HepG2 (cell line): ENCODE results near the gene APBB2. TPM values are rescaled to one million over a fixed set of nuclear protein-coding genes. Genes with fewer than 3 reads are reported as not detected.

Experiments used
- ETV5 ChIP-seq: IDR thresholded peaks from 2 replicates; pipeline ENCODE4 v1.6.1; 2018; ENCODE audit warnings: missing biosample characterization, missing genetic modification reagents, inconsistent platforms, borderline replicate concordance
- HDAC1 ChIP-seq: sonication (generic); formaldehyde crosslinking; IDR thresholded peaks from 2 replicates; pipeline ENCODE4 v1.5.1; 2020; ENCODE audit warnings: mild to moderate bottlenecking, missing genetic modification reagents
- IKZF1 ChIP-seq: fragments of 450-650 bp; IDR thresholded peaks from 2 replicates; pipeline ENCODE4 v1.7.1; 2016
- IKZF4 ChIP-seq: sonication (generic); formaldehyde crosslinking; IDR thresholded peaks from 2 replicates; pipeline ENCODE4 v1.5.1; 2020; ENCODE audit warnings: borderline replicate concordance, mild to moderate bottlenecking, low read depth, missing genetic modification reagents; ENCODE audit errors: not compliant biosample characterization
- KLF15 ChIP-seq: sonication (generic); formaldehyde crosslinking; IDR thresholded peaks from 2 replicates; pipeline ENCODE4 v1.8.1; 2023; ENCODE audit warnings: borderline replicate concordance, mild to moderate bottlenecking, inconsistent platforms, missing genetic modification reagents, mixed read lengths
- KLF16 ChIP-seq, 2 experiments: sonication (generic) in 1 of 2; formaldehyde crosslinking in 1 of 2; IDR thresholded peaks; 2 replicates each; pipeline versions ENCODE4 v1.6.1 to v1.8.0; 2016 to 2023; ENCODE audit warnings: missing genetic modification reagents in 2 of 2, missing compliant biosample characterization in 1 of 2
- SCMH1 ChIP-seq: sonication (generic); formaldehyde crosslinking; IDR thresholded peaks from 2 replicates; pipeline ENCODE4 v1.9.0; 2021; ENCODE audit warnings: missing genetic modification reagents, mild to moderate bottlenecking, borderline replicate concordance
- SNAPC2 ChIP-seq: sonication (generic); formaldehyde crosslinking; IDR thresholded peaks from 2 replicates; pipeline ENCODE4 v1.8.1; 2022; ENCODE audit warnings: mild to moderate bottlenecking, missing genetic modification reagents
- ZNF124 ChIP-seq: sonication (generic); formaldehyde crosslinking; IDR thresholded peaks from 2 replicates; pipeline ENCODE4 v1.4.0; 2020; ENCODE audit warnings: missing genetic modification reagents
- ZNF383 ChIP-seq: sonication (generic); formaldehyde crosslinking; IDR thresholded peaks from 2 replicates; pipeline ENCODE4 v1.4.0; 2020; ENCODE audit warnings: missing genetic modification reagents, mild to moderate bottlenecking, borderline replicate concordance
- ZNF510 ChIP-seq: sonication (generic); formaldehyde crosslinking; IDR thresholded peaks from 2 replicates; pipeline ENCODE4 v1.4.0; 2020; ENCODE audit warnings: low read depth, mild to moderate bottlenecking, missing genetic modification reagents
- ZNF616 ChIP-seq: sonication (generic); formaldehyde crosslinking; IDR thresholded peaks from 2 replicates; pipeline ENCODE4 v1.5.0; 2020; ENCODE audit warnings: low read depth, mild to moderate bottlenecking, missing genetic modification reagents
- ZNF749 ChIP-seq: sonication (generic); formaldehyde crosslinking; IDR thresholded peaks from 2 replicates; pipeline ENCODE4 v1.8.0; 2022; ENCODE audit warnings: mild to moderate bottlenecking, missing genetic modification reagents, moderate library complexity, borderline replicate concordance
- ZNF788 ChIP-seq: sonication (generic); formaldehyde crosslinking; IDR thresholded peaks from 2 replicates; pipeline ENCODE4 v1.5.0; 2020; ENCODE audit warnings: mild to moderate bottlenecking, missing genetic modification reagents, borderline replicate concordance
- polyA plus RNA-seq, 8 experiments: library from polyadenylated mRNA; depleted of rRNA in 3 of 8; stranded (reverse) in 7 of 8; unstranded in 1 of 8; fragments of >200 nt; fragmentation: Illumina TruSeq in 4 of 8; extraction: Trizol in 4 of 8; gene quantifications; 2 replicates each; pipeline versions ENCODE4 v1.2.1 to v1.2.3, GENCODE V29; 2011 to 2016; ENCODE audit warnings: low read depth in 4 of 8, missing spikeins in 1 of 8, mixed read lengths in 1 of 8; ENCODE audit not compliant: insufficient read depth in 1 of 8
- total RNA-seq, 5 experiments: library from RNA; depleted of rRNA; stranded (reverse); fragments of >200 nt; fragmentation: Illumina TruSeq; extraction: Trizol; gene quantifications; 2 replicates each; pipeline ENCODE4 v1.2.3, GENCODE V29; 2016; ENCODE audit warnings: low read depth in 1 of 5
- TF ChIP-seq, protein P1 (sequence below): sonication (generic); formaldehyde crosslinking; IDR thresholded peaks from 2 replicates; pipeline ENCODE4 v1.4.0; 2020; ENCODE audit warnings: missing genetic modification reagents, borderline replicate concordance
- TF ChIP-seq, protein P2 (sequence below), 2 experiments: sonication (generic) in 1 of 2; formaldehyde crosslinking in 1 of 2; IDR thresholded peaks; 2 replicates each; pipeline versions ENCODE4 v1.6.1 to v1.9.0; 2014 to 2022; ENCODE audit warnings: antibody characterized with exemption in 1 of 2, borderline replicate concordance in 1 of 2, inconsistent platforms in 1 of 2, low read depth in 1 of 2, missing genetic modification reagents in 1 of 2

APBB2 gene
- total and polyA plus RNA-seq, 2 of the 13 experiments (the other 11 are each of a cell fraction or from before 2014, with no cell fraction given) = 11.7 to 17.0 TPM

DNA sequence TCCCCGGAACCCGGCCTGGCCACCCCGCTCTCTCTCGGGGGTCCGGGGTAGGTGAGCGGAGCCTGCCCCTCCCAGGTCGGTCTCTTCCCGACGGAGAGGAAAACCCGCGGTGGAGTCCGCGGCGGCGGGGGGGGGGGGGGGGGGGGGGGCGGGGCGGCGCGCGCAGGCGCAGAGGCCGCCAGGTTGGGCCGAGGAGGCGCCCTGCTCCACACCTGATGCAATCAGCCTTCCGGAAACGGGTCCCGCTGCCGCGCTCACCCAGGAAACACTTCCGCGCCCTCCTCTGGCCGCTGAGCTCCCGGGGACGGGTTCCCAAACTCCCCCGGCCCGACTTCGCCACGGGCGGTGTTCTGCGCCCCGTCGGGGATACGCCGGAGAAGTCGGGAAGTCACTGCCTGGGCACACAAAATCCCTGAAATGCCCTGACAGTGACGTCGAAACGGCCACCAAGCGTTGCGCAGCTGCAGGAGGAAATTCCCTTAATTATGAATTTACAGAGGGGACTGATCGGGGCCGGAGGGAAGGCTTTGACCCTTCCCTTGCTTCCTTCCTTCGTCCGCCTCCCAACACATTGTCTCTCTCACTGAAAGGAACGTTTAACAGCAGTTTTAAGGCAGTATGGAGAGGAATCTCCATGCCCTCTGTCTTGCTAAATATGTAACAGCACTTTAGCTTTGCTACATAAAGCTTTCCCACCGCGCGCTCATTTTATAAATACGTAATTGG lies 2.1 kb upstream of the APBB2 start (continued):
- TF ChIP-seq, protein P1, sequence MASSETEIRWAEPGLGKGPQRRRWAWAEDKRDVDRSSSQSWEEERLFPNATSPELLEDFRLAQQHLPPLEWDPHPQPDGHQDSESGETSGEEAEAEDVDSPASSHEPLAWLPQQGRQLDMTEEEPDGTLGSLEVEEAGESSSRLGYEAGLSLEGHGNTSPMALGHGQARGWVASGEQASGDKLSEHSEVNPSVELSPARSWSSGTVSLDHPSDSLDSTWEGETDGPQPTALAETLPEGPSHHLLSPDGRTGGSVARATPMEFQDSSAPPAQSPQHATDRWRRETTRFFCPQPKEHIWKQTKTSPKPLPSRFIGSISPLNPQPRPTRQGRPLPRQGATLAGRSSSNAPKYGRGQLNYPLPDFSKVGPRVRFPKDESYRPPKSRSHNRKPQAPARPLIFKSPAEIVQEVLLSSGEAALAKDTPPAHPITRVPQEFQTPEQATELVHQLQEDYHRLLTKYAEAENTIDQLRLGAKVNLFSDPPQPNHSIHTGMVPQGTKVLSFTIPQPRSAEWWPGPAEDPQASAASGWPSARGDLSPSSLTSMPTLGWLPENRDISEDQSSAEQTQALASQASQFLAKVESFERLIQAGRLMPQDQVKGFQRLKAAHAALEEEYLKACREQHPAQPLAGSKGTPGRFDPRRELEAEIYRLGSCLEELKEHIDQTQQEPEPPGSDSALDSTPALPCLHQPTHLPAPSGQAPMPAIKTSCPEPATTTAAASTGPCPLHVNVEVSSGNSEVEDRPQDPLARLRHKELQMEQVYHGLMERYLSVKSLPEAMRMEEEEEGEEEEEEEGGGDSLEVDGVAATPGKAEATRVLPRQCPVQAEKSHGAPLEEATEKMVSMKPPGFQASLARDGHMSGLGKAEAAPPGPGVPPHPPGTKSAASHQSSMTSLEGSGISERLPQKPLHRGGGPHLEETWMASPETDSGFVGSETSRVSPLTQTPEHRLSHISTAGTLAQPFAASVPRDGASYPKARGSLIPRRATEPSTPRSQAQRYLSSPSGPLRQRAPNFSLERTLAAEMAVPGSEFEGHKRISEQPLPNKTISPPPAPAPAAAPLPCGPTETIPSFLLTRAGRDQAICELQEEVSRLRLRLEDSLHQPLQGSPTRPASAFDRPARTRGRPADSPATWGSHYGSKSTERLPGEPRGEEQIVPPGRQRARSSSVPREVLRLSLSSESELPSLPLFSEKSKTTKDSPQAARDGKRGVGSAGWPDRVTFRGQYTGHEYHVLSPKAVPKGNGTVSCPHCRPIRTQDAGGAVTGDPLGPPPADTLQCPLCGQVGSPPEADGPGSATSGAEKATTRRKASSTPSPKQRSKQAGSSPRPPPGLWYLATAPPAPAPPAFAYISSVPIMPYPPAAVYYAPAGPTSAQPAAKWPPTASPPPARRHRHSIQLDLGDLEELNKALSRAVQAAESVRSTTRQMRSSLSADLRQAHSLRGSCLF (CRISPR knock-in tag) = no peak
- peak; percentile 77; the same call in 1 of the 2 replicates for TF ChIP-seq KLF15 (CRISPR knock-in tag)
- TF ChIP-seq, protein P2, sequence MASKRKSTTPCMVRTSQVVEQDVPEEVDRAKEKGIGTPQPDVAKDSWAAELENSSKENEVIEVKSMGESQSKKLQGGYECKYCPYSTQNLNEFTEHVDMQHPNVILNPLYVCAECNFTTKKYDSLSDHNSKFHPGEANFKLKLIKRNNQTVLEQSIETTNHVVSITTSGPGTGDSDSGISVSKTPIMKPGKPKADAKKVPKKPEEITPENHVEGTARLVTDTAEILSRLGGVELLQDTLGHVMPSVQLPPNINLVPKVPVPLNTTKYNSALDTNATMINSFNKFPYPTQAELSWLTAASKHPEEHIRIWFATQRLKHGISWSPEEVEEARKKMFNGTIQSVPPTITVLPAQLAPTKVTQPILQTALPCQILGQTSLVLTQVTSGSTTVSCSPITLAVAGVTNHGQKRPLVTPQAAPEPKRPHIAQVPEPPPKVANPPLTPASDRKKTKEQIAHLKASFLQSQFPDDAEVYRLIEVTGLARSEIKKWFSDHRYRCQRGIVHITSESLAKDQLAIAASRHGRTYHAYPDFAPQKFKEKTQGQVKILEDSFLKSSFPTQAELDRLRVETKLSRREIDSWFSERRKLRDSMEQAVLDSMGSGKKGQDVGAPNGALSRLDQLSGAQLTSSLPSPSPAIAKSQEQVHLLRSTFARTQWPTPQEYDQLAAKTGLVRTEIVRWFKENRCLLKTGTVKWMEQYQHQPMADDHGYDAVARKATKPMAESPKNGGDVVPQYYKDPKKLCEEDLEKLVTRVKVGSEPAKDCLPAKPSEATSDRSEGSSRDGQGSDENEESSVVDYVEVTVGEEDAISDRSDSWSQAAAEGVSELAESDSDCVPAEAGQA (IDR thresholded peaks at IDR 0.05; ENCODE audit: low read depth) = peak; percentile 60; the same call in 1 of the 2 replicates
- TF ChIP-seq, protein P2 (CRISPR knock-in tag; IDR thresholded peaks at IDR 0.05; ENCODE audit: borderline replicate concordance) = no peak
- TF ChIP-seq SCMH1 = no peak
- TF ChIP-seq IKZF1 = no peak
- peak; percentile 58; the same call in 1 of the 2 replicates for TF ChIP-seq ZNF124 (CRISPR knock-in tag)
- TF ChIP-seq SNAPC2 = no peak
- TF ChIP-seq ZNF510 (CRISPR knock-in tag) = no peak
- no peak for TF ChIP-seq ZNF616
- TF ChIP-seq ZNF383 (CRISPR knock-in tag) = no peak
- no peak for TF ChIP-seq ZNF749 (CRISPR knock-in tag)
- TF ChIP-seq ZNF788 = peak; percentile 78; the same call in 1 of the 2 replicates
- TF ChIP-seq HDAC1 (CRISPR knock-in tag) = peak; percentile 67
- TF ChIP-seq ETV5 (CRISPR knock-in tag) = peak; percentile 89
- peak in 1 of 2 experiments; percentile 66; a peak in 1 of 4 replicates for TF ChIP-seq KLF16 (CRISPR knock-in tag; IDR thresholded peaks at IDR 0.05)
- TF ChIP-seq IKZF4 (CRISPR knock-in tag) = no peak
